MCF 10A (cell line): ENCODE data around the gene CNOT2. TPM values are rescaled to one million over a fixed set of nuclear protein-coding genes. Genes with fewer than 3 reads are reported as not detected.

ENCODE experiments used
- BruUV-seq: library from RNA; stranded (reverse); fragments of 400-500 nt; replicated peaks from 2 replicates; lab custom pipeline; 2021; lab: Mats Ljungman, UMichigan
- CTCF ChIA-PET: fragments of 300-600 bp; sonication (Branson Sonifier 250); formaldehyde crosslinking; extraction: SDS; loops from one replicate; lab custom pipeline; 2021; ENCODE audit warnings: antibody characterized with exemption, inconsistent platforms; lab: Yijun Ruan, JAX
- POLR2A ChIA-PET: fragments of 300-600, 350-650 bp; sonication (Branson Sonifier 250); formaldehyde crosslinking; extraction: SDS; loops from one replicate; lab custom pipeline; 2020; ENCODE audit warnings: antibody characterized with exemption, inconsistent platforms; lab: Yijun Ruan, JAX
- DNase-seq: peaks from one replicate; pipeline ENCODE4 v3.0.0-alpha.2; 2018; ENCODE audit not compliant: unreplicated experiment
- H3K27ac Mint-ChIP-seq: one replicate; pipeline ENCODE4 v1.8.0; 2022; ENCODE audit warnings: mild to moderate bottlenecking, low read depth, mixed read lengths; ENCODE audit not compliant: unreplicated experiment
- H3K27me3 Mint-ChIP-seq: one replicate; pipeline ENCODE4 v1.8.0; 2022; ENCODE audit warnings: mixed read lengths; ENCODE audit not compliant: insufficient read depth, unreplicated experiment
- H3K36me3 Mint-ChIP-seq: one replicate; pipeline ENCODE4 v1.8.0; 2022; ENCODE audit warnings: mild to moderate bottlenecking, moderate library complexity, mixed read lengths; ENCODE audit not compliant: insufficient read depth, unreplicated experiment
- H3K4me1 Mint-ChIP-seq: one replicate; pipeline ENCODE4 v1.8.0; 2022; ENCODE audit warnings: mixed read lengths; ENCODE audit not compliant: insufficient read depth, unreplicated experiment
- H3K4me3 Mint-ChIP-seq: one replicate; pipeline ENCODE4 v1.8.0; 2022; ENCODE audit warnings: mild to moderate bottlenecking, moderate library complexity, mixed read lengths; ENCODE audit not compliant: unreplicated experiment
- H3K9me3 Mint-ChIP-seq: one replicate; pipeline ENCODE4 v1.8.0; 2022; ENCODE audit warnings: mixed read lengths; ENCODE audit not compliant: unreplicated experiment
- intact Hi-C: fragments of 100-400 bp; cut with micrococcal nuclease; formaldehyde crosslinking; loops from 2 replicates; pipeline ENCODE4 v1.14.1; 2022
- total RNA-seq: library from RNA; stranded (reverse); gene quantifications from 2 replicates; pipeline ENCODE4 v1.2.3, GENCODE V29; 2022
- TF ChIP-seq, protein P1 (sequence below): fragments of 200-600 bp; IDR thresholded peaks from one replicate; pipeline ENCODE4 v1.8.0; 2022; ENCODE audit warnings: antibody characterized with exemption, mild to moderate bottlenecking; ENCODE audit not compliant: unreplicated experiment

Gene CNOT2
- total RNA-seq, 1 experiment from 2014 or later = 91.0 TPM

DNA sequence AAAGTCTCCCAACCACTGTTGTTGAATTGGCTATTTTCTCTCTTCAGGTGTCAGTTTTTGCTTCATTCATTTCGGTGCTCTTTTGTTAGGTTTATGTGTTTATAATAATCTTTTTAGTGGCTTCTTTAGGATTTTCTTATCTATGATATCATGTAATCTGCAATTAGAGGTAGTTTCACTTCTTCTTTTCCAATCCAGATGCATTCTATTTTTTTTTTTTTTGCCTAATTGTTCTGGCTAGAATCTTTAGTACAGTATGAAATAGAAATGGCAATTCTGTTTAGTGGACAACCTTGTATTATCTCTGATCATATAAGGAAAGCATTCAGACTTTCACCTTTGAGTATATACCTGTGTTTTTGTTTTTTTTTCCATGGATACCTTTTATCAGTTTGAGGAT, 17.4 kb downstream of the CNOT2 start:
- CTCF ChIA-PET = no interaction called here
- H3K9me3 Mint-ChIP-seq = peaks cover 15% of the 10 kb centered on the region
- no peak overlapping the region for H3K27ac Mint-ChIP-seq

DNA sequence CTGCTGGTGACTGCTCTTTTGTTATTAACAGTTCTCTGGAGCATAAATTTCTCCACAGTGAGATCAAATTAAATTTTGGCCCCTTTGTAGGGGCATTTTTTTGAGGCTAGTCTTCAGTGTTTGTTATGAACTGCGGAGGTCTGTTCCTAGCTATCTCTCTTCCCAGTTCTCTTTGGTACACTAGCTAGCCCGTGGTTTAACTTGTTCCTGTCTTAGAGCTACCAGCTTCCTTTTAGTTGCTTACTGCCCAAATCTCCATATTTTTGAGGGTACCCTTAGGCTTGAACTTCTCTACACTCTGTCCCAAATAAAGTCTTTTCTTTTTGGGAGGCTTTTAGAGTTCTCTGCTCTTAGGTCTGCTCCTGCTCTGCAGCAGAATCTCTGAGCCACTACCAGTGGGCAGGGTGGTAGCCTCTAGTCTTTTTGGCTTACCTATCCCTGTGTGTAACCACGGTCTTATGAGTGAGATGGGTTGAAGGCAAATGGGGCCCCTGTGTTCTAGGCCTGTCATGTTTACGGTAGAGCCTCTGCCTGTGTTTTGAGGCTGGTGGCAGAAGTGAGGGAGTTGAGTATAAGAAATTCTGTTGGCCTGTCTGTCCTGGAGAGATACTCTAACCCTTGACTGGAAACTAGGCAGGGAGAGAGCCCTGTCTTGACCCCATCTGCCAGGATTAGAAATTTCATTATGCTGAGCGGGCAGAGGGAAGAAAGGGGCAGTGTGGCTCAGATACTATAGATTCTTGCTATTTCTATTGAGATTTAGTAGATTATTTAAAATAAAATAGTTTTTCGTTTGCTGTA, 21.0 kb downstream of the CNOT2 start:
- intact Hi-C loops = no loop called here
- Mint-ChIP-seq H3K4me1 (peaks cover 12% of the 10 kb centered on the region), H3K9me3 (peaks cover 15% of the 10 kb centered on the region), H3K4me3 (no peak overlapping the region), H3K27ac (no peak overlapping the region), H3K36me3 (peaks cover 7% of the 10 kb centered on the region), H3K27me3 (no peaks in the 10 kb centered on the region)
- POLR2A ChIA-PET = no interaction called here
- DNase-seq = no peak
- TF ChIP-seq, protein P1, sequence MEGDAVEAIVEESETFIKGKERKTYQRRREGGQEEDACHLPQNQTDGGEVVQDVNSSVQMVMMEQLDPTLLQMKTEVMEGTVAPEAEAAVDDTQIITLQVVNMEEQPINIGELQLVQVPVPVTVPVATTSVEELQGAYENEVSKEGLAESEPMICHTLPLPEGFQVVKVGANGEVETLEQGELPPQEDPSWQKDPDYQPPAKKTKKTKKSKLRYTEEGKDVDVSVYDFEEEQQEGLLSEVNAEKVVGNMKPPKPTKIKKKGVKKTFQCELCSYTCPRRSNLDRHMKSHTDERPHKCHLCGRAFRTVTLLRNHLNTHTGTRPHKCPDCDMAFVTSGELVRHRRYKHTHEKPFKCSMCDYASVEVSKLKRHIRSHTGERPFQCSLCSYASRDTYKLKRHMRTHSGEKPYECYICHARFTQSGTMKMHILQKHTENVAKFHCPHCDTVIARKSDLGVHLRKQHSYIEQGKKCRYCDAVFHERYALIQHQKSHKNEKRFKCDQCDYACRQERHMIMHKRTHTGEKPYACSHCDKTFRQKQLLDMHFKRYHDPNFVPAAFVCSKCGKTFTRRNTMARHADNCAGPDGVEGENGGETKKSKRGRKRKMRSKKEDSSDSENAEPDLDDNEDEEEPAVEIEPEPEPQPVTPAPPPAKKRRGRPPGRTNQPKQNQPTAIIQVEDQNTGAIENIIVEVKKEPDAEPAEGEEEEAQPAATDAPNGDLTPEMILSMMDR = no peak
- CTCF ChIA-PET = no interaction called here
- BruUV-seq = no TSS peak

More for the DNA sequence above, 17.4 kb downstream of the CNOT2 start:
- intact Hi-C loops = no loop called here
- no peaks in the 10 kb centered on the region for H3K27me3 Mint-ChIP-seq
- no TSS peak for BruUV-seq
- H3K4me3 Mint-ChIP-seq = no peak overlapping the region
- peaks cover 14% of the 10 kb centered on the region for H3K4me1 Mint-ChIP-seq
- no peak for DNase-seq
- peaks cover 12% of the 10 kb centered on the region for H3K36me3 Mint-ChIP-seq
- POLR2A ChIA-PET = interaction anchor here (1.0 kb wide), 1 partner anchor 16 kb away, joined by 3 read pairs; no protein-coding TSS in a partner anchor
- TF ChIP-seq, protein P1 = no peak

DNA sequence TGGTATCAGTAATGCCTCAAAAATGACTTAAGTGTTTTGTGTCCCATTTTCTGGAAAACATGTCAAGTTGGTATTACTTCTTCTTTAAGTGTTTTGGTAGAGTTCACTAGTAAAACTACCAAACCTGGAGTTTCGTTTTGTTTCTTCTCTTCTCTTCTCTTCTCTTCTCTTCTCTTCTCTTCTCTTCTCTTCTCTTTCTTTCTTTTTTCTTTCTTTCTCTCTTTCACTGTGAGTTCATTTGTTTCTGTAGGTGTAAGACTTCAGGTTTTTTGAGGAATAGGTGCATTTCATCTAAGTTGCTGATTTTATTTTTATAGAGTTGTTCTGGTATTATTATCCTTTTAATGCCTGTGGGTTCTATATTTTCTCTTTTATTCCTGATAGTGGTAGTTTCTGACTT, 21.9 kb downstream of the CNOT2 start:
- no TSS peak for BruUV-seq
- Mint-ChIP-seq H3K4me1 (peaks cover 12% of the 10 kb centered on the region), H3K9me3 (peaks cover 15% of the 10 kb centered on the region), H3K36me3 (peaks cover 7% of the 10 kb centered on the region), H3K27ac (peak overlapping the region; percentile 47), H3K27me3 (no peaks in the 10 kb centered on the region), H3K4me3 (no peak overlapping the region)
- POLR2A ChIA-PET = no interaction called here
- TF ChIP-seq, protein P1 = no peak
- DNase-seq = no peak
- intact Hi-C loops = no loop called here
- CTCF ChIA-PET = no interaction called here

DNA sequence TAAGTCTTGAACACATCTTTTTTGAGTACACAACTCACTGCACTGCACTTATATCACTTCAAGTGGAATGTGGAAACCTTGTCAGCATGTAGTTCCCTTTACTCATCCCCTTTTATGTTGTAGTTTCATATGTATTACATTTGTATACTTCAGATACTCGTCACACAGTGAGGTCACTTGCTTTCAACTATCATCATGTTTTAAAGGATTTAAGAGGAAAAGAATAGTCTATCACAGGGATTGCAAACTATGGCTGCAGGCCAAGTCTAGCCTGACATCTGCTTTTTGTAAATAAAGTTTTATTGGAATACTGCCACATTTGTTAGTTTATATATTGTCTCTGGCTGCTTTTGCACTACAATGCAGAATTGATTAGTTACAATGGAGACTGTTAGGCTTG, 24.3 kb downstream of the CNOT2 start:
- ChIA-PET CTCF (no interaction called here), POLR2A (interaction anchor here (0.8 kb wide), 1 partner anchor 28 kb away, joined by 3 read pairs; no protein-coding TSS in a partner anchor)
- Mint-ChIP-seq H3K27me3 (no peaks in the 10 kb centered on the region), H3K9me3 (peaks cover 15% of the 10 kb centered on the region), H3K36me3 (peaks cover 3% of the 10 kb centered on the region), H3K4me3 (no peak overlapping the region), H3K4me1 (peaks cover 14% of the 10 kb centered on the region), H3K27ac (no peak overlapping the region)
- BruUV-seq = no TSS peak
- intact Hi-C loops = no loop called here
- TF ChIP-seq, protein P1 = no peak
- DNase-seq = no peak
